Adrenal gland (tissue), 12 donors: ENCODE results near the gene ROR1. TPM values are rescaled to one million over a fixed set of nuclear protein-coding genes. Genes with fewer than 3 reads are reported as not detected.

Source experiments
- DNase-seq, 7 donors: peaks; one replicate each; pipeline ENCODE4 v3.0.0-alpha.2; 2019 to 2020
- H3K27ac ChIP-seq, 5 donors: fragments of 200-600 bp; sonication (generic) in 4 of 5; 1 replicate in 3 of 5; 2 replicates in 2 of 5; pipeline versions ENCODE4 v1.5.1 to v1.8.0; 2016 to 2020; ENCODE audit warnings: mild to moderate bottlenecking in 1 of 5
- H3K27me3 ChIP-seq: fragments of 200-600 bp; 2 replicates; pipeline ENCODE4 v1.8.0; 2021
- H3K36me3 ChIP-seq, 2 donors: fragments of 200-600 bp; replicated peaks in 1 of 2; 1 replicate in 1 of 2; 2 replicates in 1 of 2; pipeline versions ENCODE4 v1.5.1 to v1.8.0; 2018 to 2022
- H3K4me1 ChIP-seq, 2 donors: fragments of 200-600 bp; replicated peaks in 1 of 2; 1 replicate in 1 of 2; 2 replicates in 1 of 2; pipeline versions ENCODE4 v1.5.1 to v1.8.0; 2018 to 2021
- H3K4me3 ChIP-seq, 4 donors: fragments of 200-600 bp; sonication (generic) in 3 of 4; one replicate each; pipeline ENCODE4 v1.5.1; 2016 to 2018
- H3K9me3 ChIP-seq, 3 donors: fragments of 200-600 bp; sonication (generic) in 1 of 3; replicated peaks in 1 of 3; 1 replicate in 2 of 3; 2 replicates in 1 of 3; pipeline versions ENCODE4 v1.5.1 to v1.8.0; 2016 to 2021
- POLR2A ChIP-seq, 2 donors: fragments of 450-650 bp; IDR thresholded peaks; one replicate each; pipeline ENCODE4 v1.6.1; 2017; ENCODE audit warnings: antibody characterized with exemption in 2 of 2, mild to moderate bottlenecking in 2 of 2, moderate library complexity in 1 of 2
- WGBS, 4 donors: extraction: QIAGEN DNeasy Blood & Tissue Kit in 2 of 4; methylation state at CpG; one replicate each; pipeline versions ENCODE4 v1.1.5 to v1.1.7; 2013 to 2017; 5-methylcytosine and 5-hydroxymethylcytosine counted together
- intact Hi-C, 2 donors: fragments of 100-400 bp; cut with DNase I; formaldehyde crosslinking; loops; one replicate each; pipeline versions ENCODE4 v1.14.1 to v1.15.0; 2022 to 2023
- polyA plus RNA-seq, 3 donors: library from polyadenylated mRNA; stranded (reverse); fragments of 200-250 nt in 2 of 3; fragments of 350-450 nt in 1 of 3; fragmentation: Illumina TruSeq in 1 of 3; extraction: RNeasy Lipid Tissue Mini Kit (QIAGEN cat#74804) in 1 of 3; gene quantifications; one replicate each; pipeline ENCODE4 v1.2.3, GENCODE V29; 2013 to 2014
- total RNA-seq, 9 donors: library from RNA; depleted of rRNA in 4 of 9; stranded (reverse); fragments of >200 nt in 4 of 9; fragments of 120-200 nt in 1 of 9; fragmentation: NEBNext Ultra II Directional in 1 of 9; extraction: Animal tissue kit (Norgen Biotek cat#: 25700) in 1 of 9; gene quantifications; one replicate each; pipeline versions ENCODE4 v1.1.0 to v1.2.4, GENCODE V29; 2013 to 2023
- TF ChIP-seq, protein P1 (sequence below), 6 experiments: fragments of 450-650 bp in 4 of 6; fragments of 200-600 bp in 2 of 6; sonication (generic) in 1 of 6; IDR thresholded peaks; 1 replicate in 5 of 6; 2 replicates in 1 of 6; pipeline versions ENCODE4 v1.5.1 to v1.8.0; 2016 to 2021; ENCODE audit warnings: antibody characterized with exemption in 6 of 6, mild to moderate bottlenecking in 2 of 6, moderate library complexity in 1 of 6
- donor health status: healthy with polysubstance abuse.
- donor health status: Bipolar disorder and iron deficiency.
- donor health status: DM: yes; HTN: yes; CAD: no.
- donor health status: DM: no; HTN: no; CAD: no.
- donor health status: DM: no; HTN: no; CAD: no.
- donor health status: DM: yes; HTN: yes; CAD: no.

Gene ROR1
- total and polyA plus RNA-seq, 12 donors: 0.54 to 4.6 (median 2.6) TPM

DNA sequence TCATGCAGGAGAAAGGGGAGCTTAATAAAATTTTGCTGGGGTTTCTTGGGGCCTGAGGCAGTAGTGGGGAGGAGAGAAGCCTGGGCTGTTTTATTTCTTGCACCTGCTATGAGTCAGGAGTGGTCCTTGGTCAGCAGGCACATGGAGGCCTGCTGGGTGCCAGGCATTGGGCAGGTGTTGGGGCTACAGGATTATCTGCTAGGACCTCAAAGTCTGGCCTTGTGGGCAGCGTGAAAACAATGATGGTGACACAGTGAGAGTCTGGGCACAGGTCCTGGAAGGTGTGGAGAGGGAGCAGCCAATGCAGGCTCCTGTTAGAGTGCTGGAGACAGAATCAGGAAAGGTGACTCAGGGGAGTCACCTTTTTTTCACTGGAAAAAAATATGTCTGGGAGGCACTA, 17.2 kb downstream of the ROR1 start:
- TF ChIP-seq POLR2A (IDR thresholded peaks at IDR 0.05): no peak
- TF ChIP-seq, protein P1, sequence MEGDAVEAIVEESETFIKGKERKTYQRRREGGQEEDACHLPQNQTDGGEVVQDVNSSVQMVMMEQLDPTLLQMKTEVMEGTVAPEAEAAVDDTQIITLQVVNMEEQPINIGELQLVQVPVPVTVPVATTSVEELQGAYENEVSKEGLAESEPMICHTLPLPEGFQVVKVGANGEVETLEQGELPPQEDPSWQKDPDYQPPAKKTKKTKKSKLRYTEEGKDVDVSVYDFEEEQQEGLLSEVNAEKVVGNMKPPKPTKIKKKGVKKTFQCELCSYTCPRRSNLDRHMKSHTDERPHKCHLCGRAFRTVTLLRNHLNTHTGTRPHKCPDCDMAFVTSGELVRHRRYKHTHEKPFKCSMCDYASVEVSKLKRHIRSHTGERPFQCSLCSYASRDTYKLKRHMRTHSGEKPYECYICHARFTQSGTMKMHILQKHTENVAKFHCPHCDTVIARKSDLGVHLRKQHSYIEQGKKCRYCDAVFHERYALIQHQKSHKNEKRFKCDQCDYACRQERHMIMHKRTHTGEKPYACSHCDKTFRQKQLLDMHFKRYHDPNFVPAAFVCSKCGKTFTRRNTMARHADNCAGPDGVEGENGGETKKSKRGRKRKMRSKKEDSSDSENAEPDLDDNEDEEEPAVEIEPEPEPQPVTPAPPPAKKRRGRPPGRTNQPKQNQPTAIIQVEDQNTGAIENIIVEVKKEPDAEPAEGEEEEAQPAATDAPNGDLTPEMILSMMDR (IDR thresholded peaks at IDR 0.05): no peak
- Histone ChIP-seq H3K4me3 (no peak overlapping the region), H3K4me1 (no peaks in the 10 kb centered on the region), H3K36me3 (no peaks in the 10 kb centered on the region), H3K27ac (no peak overlapping the region), H3K27me3 (no peaks in the 10 kb centered on the region), H3K9me3 (no peaks in the 10 kb centered on the region)
- WGBS, 4 donors: 57 to 82% (median 59%) methylated on average over 1 of the region's 1 CpG
- intact Hi-C loops: no loop called here
- DNase-seq: no peak

DNA sequence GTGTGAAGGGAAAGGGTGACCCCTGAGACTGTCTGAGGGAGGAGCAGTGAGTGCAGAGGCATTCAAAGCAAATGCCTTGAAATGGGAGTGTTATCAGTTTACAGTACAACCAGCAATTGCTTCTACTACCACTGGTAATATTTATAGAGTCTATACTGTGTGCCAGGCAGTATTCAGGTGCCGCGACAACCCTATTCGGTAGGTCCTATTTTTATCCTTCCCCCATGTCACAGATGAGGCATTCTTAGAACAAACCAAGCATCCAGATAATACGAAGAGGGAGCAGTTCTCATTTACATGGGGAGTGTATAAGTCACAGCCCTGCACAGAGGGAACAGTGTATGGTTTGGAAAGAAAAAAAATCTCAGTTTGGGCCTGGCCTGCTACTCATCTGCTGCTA, 18.3 kb downstream of the ROR1 start:
- H3K4me3 ChIP-seq: no peak overlapping the region
- no peak for DNase-seq
- no peak overlapping the region for H3K27ac ChIP-seq
- no peaks in the 10 kb centered on the region for H3K36me3 ChIP-seq
- no peaks in the 10 kb centered on the region for H3K9me3 ChIP-seq
- 88 to 100% (median 93%) methylated on average over 4 of the region's 4 CpGs for WGBS, 4 donors
- intact Hi-C loops: no loop called here
- no peaks in the 10 kb centered on the region for H3K27me3 ChIP-seq
- no peak for TF ChIP-seq POLR2A (IDR thresholded peaks at IDR 0.05)
- TF ChIP-seq, protein P1 (IDR thresholded peaks at IDR 0.05): no peak
- no peaks in the 10 kb centered on the region for H3K4me1 ChIP-seq

DNA sequence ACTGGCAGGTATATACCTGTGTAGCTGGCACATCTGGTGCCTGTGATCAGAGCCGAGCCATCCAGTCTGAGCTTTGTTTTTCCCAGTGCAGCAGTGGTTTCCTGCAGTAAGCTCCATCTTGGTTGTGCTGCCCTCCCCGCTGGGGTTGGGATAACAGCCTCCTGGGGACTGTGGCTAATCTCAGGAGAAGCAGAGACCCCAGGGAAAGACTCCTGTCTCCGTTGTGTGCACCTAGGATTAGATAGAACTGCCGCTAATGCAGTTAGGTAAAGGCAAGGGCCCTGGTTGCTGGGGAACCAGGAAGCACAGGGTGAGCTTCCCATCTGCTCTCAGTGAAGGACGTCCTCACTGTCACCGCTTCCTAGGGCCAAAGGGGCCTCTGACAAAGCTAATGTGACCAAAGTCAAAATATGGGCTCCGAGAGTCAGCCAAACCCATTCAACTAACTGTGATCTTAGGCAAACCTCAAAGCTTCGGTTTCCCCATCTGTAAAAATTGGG, 20.0 kb downstream of the ROR1 start:
- H3K36me3 ChIP-seq: no peaks in the 10 kb centered on the region
- H3K9me3 ChIP-seq: no peaks in the 10 kb centered on the region
- TF ChIP-seq, protein P1 (IDR thresholded peaks at IDR 0.05): no peak
- TF ChIP-seq POLR2A (IDR thresholded peaks at IDR 0.05): no peak
- H3K4me1 ChIP-seq: no peaks in the 10 kb centered on the region
- no peak overlapping the region for H3K4me3 ChIP-seq
- intact Hi-C loops: no loop called here
- no peaks in the 10 kb centered on the region for H3K27me3 ChIP-seq
- H3K27ac ChIP-seq: no peak overlapping the region
- 85 to 90% (median 88%) methylated on average over 7 to 8 of the region's 8 CpGs for WGBS, 4 donors
- no peak for DNase-seq

DNA sequence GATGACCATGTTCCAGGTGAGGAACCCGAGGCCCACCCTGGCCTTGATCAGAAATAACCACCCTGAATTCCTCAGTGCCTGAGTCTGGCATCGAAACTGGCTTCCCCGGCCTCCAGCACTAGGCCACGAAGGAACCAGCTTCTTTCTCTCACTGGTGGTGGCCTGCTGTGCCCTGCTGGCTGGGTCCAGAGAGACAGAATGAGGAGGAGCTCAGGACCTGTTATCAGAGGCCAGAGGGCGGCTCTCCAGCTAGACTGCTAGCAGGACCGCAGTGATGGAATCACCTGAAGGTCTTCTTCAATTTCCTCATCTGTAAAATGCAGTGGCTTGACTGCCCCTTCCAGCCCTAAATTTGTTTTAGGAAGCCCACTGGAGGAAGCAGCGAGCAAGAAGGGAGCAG, 20.5 kb downstream of the ROR1 start:
- H3K27ac ChIP-seq: no peak overlapping the region
- no peak overlapping the region for H3K4me3 ChIP-seq
- no peak for DNase-seq
- no peaks in the 10 kb centered on the region for H3K36me3 ChIP-seq
- intact Hi-C loops: no loop called here
- no peak for TF ChIP-seq POLR2A (IDR thresholded peaks at IDR 0.05)
- TF ChIP-seq, protein P1 (IDR thresholded peaks at IDR 0.05): no peak
- no peaks in the 10 kb centered on the region for H3K9me3 ChIP-seq
- whole genome bisulfite sequencing, 4 donors: 91 to 100% (median 96%) methylated on average over 4 to 7 of the region's 7 CpGs
- H3K4me1 ChIP-seq: no peaks in the 10 kb centered on the region
- no peaks in the 10 kb centered on the region for H3K27me3 ChIP-seq
